Small intestine (tissue), 7 donors: Measurements from ENCODE around the gene CDH8. TPM values are rescaled to one million over a fixed set of nuclear protein-coding genes. Genes with fewer than 3 reads are reported as not detected.
"Not testable (repeated sequence)": the region's sequence is repeated elsewhere in the genome, so short reads cannot be mapped to it uniquely, and the experiment has no call there.

Experiments used
- DNase-seq, 2 donors: peaks; one replicate each; pipeline versions ENCODE4 v3.0.0 to v3.0.0-alpha.2; 2013
- FAIRE-seq: peaks from 2 replicates; lab custom pipeline; 2012; peaks lifted over from hg19 to GRCh38; lab: Jason Lieb, UNC
- H3K27ac ChIP-seq, 3 donors: one replicate each; pipeline ENCODE4 v1.5.1; 2013; ENCODE audit warnings: low read length in 2 of 3, mild to moderate bottlenecking in 2 of 3, control low read depth in 1 of 3, inconsistent platforms in 1 of 3, low read depth in 1 of 3, moderate library complexity in 1 of 3
- H3K27me3 ChIP-seq, 3 donors: one replicate each; pipeline ENCODE4 v1.6.1; 2013; ENCODE audit warnings: low read length in 3 of 3, inconsistent platforms in 1 of 3; ENCODE audit not compliant: control insufficient read depth in 3 of 3, insufficient read depth in 3 of 3
- H3K36me3 ChIP-seq, 3 donors: one replicate each; pipeline ENCODE4 v1.6.1; 2013; ENCODE audit warnings: low read length in 3 of 3, inconsistent platforms in 1 of 3, low read depth in 1 of 3, mild to moderate bottlenecking in 1 of 3, moderate library complexity in 1 of 3; ENCODE audit not compliant: control insufficient read depth in 3 of 3, insufficient read depth in 2 of 3
- H3K4me1 ChIP-seq, 3 donors: one replicate each; pipeline ENCODE4 v1.6.1; 2013; ENCODE audit warnings: low read length in 2 of 3, inconsistent platforms in 1 of 3, low read depth in 1 of 3, mild to moderate bottlenecking in 1 of 3, moderate library complexity in 1 of 3; ENCODE audit not compliant: control insufficient read depth in 3 of 3, insufficient read depth in 2 of 3
- H3K4me3 ChIP-seq, 3 donors: one replicate each; pipeline ENCODE4 v1.5.1; 2013; ENCODE audit warnings: low read length in 3 of 3, control low read depth in 1 of 3, inconsistent platforms in 1 of 3, low read depth in 1 of 3, mild to moderate bottlenecking in 1 of 3, moderate library complexity in 1 of 3
- H3K9me3 ChIP-seq, 2 donors: one replicate each; pipeline ENCODE4 v1.6.1; 2013; ENCODE audit warnings: low read depth in 1 of 2, low read length in 1 of 2; ENCODE audit not compliant: control insufficient read depth in 2 of 2, insufficient read depth in 1 of 2
- WGBS, 3 donors: extraction: QIAGEN DNeasy Blood & Tissue Kit; methylation state at CpG; one replicate each; pipeline ENCODE4 v1.1.7; 2013; 5-methylcytosine and 5-hydroxymethylcytosine counted together
- polyA plus RNA-seq, 4 donors: library from polyadenylated mRNA; stranded (reverse) in 3 of 4; unstranded in 1 of 4; fragments of 200-250 nt in 3 of 4; fragments of 120-200 nt in 1 of 4; gene quantifications; one replicate each; pipeline versions ENCODE4 v1.2.1 to v1.2.3, GENCODE V29; 2013
- donor health status: healthy with polysubstance abuse.
- donor health status: control.
- donor health status: control.
- donor health status: Bipolar disorder and iron deficiency.
- donor health status: healthy.

The CDH8 gene
- polyA plus RNA-seq, 4 donors: 1.1 TPM; not detected in 2

DNA sequence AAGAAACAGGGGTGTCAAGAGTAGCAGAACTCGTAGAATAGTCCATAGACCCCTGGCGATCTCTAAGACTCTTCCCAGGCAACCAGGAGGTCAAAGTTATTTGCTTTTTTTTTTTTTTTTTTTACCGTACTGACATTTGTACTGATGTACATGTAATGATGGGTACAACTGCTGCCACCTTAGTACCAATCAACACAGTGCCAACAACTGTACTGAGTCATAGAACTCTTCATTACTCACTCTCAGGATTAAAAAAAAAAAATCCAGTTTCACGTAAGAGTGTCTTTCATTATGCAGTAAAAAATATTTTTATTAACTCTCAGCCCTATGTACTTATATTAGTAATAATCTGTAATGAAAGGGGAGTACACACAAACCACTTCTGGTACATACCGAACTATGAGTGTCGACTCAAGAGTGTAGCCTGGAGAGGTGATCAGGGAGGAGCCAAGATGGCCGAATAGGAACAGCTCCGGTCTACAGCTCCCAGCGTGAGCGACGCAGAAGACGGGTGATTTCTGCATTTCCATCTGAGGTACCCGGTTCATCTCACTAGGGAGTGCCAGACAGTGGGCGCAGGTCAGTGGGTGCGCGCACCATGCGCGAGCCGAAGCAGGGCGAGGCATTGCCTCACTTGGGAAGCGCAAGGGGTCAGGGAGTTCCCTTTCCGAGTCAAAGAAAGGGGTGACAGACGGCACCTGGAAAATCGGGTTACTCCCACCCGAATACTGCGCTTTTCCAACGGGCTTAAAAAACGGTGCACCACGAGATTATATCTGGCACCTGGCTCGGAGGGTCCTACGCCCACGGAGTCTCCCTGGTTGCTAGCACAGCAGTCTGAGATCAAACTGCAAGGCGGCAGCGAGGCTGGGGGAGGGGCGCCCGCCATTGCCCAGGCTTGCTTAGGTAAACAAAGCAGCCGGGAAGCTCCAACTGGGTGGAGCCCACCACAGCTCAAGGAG, 118.1 kb downstream of the CDH8 start:
- H3K9me3 ChIP-seq, FAIRE-seq, H3K4me1 ChIP-seq, DNase-seq, H3K27ac ChIP-seq, H3K4me3 ChIP-seq, H3K36me3 ChIP-seq, H3K27me3 ChIP-seq: not testable (repeated sequence)
- WGBS, 3 donors: 71 to 84% (median 72%) methylated on average over 21 to 36 of the region's 37 CpGs

DNA sequence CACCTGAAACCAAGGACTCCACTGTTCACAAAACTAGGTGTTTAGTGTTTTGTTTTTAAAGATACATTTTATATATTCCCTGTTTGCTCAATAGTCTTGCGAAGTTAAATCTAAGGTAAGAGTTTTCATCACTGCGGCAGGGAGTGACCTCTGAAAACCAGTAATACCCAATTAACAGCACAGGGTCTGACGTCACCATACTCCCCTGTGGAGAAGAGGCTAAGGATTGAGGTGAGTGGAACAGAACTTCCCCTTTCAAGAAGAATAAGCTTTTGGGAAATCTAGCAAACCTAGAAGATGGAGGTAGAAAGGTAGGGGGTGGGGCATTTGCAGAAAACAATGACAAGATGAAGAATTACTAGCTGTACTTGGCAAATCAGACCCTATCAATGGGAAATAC, 120.7 kb downstream of the CDH8 start:
- Histone ChIP-seq H3K27me3 (no peaks in the 10 kb centered on the region), H3K4me1 (no peaks in the 10 kb centered on the region), H3K4me3 (no peak overlapping the region), H3K9me3 (no peaks in the 10 kb centered on the region), H3K36me3 (no peaks in the 10 kb centered on the region), H3K27ac (no peak overlapping the region)
- 88 to 92% (median 90%) methylated on average over 3 of the region's 3 CpGs for WGBS, 3 donors
- FAIRE-seq: no peak
- DNase-seq: no peak

DNA sequence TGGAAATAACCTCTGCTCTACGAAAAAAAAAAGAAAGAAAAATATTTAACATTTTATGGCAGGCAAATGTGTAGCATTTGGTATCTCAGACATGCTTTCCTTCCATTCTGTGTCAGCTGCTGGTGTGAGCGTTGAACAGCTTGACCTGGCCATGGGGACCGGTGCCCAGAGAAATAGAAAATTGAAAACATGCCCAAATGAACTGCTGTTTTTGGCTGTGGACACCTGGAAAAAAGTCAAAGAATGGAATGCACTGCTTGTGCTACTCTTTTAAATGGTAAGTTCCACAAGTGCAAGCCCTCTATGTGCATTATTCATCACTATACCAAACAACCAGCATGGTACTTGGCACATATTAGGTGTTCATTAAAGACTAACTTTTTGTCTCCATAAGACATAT, 127.2 kb downstream of the CDH8 start:
- WGBS, 3 donors: 68 to 77% (median 75%) methylated on average over 3 of the region's 3 CpGs

DNA sequence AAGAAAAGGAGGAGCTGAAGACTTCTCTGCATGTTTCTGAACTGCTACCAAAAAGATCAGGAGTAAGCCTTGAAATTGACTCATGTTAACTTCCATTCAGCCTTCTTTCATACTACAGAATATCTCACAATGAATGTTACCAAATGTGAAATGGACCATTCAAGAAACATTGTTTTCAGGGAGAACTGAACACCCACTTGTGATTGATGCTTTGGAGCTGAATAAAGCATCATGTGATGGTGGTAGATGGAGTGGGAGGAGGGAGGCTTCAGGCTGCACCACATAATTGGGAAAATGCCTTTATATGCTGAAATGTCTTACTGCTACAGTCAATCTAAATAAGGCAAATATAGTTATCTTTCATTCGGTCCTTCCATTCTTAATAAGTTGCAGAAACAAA, 127.8 kb downstream of the CDH8 start:
- Histone ChIP-seq H3K9me3 (peaks cover 0 to 1% of the 10 kb centered on the region in 2 donors), H3K27ac (no peak overlapping the region), H3K36me3 (no peaks in the 10 kb centered on the region), H3K4me3 (no peak overlapping the region), H3K27me3 (no peaks in the 10 kb centered on the region), H3K4me1 (no peaks in the 10 kb centered on the region)
- FAIRE-seq (no peak), DNase-seq (no peak)
- WGBS, 3 donors: 84 to 86% (median 86%) methylated on average over 1 of the region's 1 CpG

More for the DNA sequence above, 127.2 kb downstream of the CDH8 start:
- Histone ChIP-seq H3K9me3 (peaks cover 0 to under 1% of the 10 kb centered on the region in 2 donors), H3K27me3 (no peaks in the 10 kb centered on the region), H3K27ac (no peak overlapping the region), H3K36me3 (no peaks in the 10 kb centered on the region), H3K4me3 (no peak overlapping the region), H3K4me1 (no peaks in the 10 kb centered on the region)
- FAIRE-seq (no peak), DNase-seq (no peak)

DNA sequence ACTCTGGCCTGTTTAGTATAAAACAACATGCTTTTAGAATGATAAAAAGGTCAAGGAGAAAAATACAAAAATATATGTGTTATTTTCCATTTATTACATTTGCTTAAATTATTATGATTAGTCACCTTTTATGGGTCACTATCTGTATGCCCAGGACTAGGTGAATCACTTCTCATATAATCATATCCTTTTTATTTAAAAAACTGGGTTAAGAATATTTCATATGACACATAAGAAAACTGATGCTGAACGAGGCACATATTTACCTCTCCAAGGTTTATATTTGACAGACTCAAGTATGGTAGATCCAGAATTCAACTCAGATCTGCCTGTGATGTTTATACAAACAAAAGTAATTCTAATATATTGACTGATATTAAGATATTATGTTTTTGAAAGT, 134.5 kb downstream of the CDH8 start:
- H3K27me3 ChIP-seq: no peaks in the 10 kb centered on the region
- no peak for DNase-seq
- H3K36me3 ChIP-seq: no peaks in the 10 kb centered on the region
- WGBS, 3 donors: 71 to 79% (median 73%) methylated on average over 1 of the region's 1 CpG
- no peak overlapping the region for H3K27ac ChIP-seq
- H3K9me3 ChIP-seq: peaks cover 0 to 1% of the 10 kb centered on the region in 2 donors
- H3K4me3 ChIP-seq: no peak overlapping the region
- no peaks in the 10 kb centered on the region for H3K4me1 ChIP-seq
- FAIRE-seq: no peak

DNA sequence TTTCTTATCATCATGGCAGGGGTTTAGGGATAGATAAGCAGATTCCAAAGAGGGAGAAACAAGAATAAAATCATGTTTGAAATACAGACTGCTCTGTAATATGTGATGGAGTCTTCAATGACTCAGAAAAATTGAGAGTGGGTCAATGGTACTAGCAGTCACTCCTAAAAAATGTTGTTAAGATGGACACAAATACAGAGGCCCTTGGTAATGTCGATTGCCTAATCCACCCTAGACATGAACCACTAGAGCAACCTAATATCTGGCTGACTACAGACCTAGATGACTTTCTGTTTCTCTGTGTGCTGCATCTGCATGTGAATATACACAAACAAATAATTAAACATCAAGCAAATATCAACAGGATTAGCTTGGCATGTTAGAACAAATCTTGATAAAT, 135.8 kb downstream of the CDH8 start:
- DNase-seq: no peak

DNA sequence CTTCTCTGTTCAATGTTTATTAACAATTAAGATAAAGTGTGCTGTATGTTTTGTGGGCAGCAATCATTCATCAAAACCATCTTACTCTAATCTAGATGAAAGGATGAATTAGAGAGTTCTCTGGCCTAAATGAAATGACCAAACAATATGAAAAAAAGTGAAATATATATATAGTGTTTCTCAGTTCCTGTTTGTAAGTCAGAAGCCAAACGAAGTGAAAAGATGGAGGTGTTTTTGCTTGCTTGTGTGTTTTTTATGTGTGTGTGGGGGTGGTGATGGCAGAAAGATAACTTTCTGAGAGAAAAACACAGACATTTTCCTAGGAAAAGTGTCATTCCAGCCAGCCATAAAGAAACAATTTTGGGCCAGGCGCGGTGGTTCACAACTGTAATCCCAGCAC, 138.6 kb downstream of the CDH8 start:
- Histone ChIP-seq H3K4me3 (no peak overlapping the region), H3K27ac (no peak overlapping the region), H3K27me3 (no peaks in the 10 kb centered on the region), H3K36me3 (no peaks in the 10 kb centered on the region), H3K9me3 (no peaks in the 10 kb centered on the region), H3K4me1 (no peaks in the 10 kb centered on the region)
- 56 to 77% (median 63%) methylated on average over 3 of the region's 3 CpGs for WGBS, 3 donors
- DNase-seq (no peak), FAIRE-seq (no peak)

More for the DNA sequence above, 135.8 kb downstream of the CDH8 start:
- Histone ChIP-seq H3K4me1 (no peaks in the 10 kb centered on the region), H3K27ac (no peak overlapping the region), H3K36me3 (no peaks in the 10 kb centered on the region), H3K27me3 (no peaks in the 10 kb centered on the region), H3K9me3 (peaks cover 0 to 1% of the 10 kb centered on the region in 2 donors), H3K4me3 (no peak overlapping the region)
- 39 to 64% (median 46%) methylated on average over 1 of the region's 1 CpG for WGBS, 3 donors
- FAIRE-seq: no peak

DNA sequence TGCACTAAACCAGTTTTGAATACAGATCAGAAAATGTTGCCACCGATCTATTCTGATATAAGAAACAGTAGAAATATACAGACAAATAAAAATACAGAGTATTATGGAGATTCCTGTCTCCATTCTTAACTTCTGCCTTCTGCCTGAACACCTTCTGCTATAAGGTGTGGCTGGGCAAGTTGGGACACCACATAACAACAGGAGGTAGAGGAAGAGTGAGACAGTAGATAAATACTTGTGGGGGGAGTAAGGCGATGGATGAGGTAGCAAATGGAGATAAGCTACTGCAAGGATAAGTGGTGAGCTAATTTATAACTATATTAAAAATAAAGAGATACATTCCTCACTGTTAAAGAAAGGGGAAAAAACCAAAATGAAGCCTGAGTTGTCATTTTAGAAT, 143.7 kb downstream of the CDH8 start:
- FAIRE-seq (no peak), DNase-seq (no peak)
- Histone ChIP-seq H3K4me3 (no peak overlapping the region), H3K27ac (no peak overlapping the region), H3K36me3 (no peaks in the 10 kb centered on the region), H3K27me3 (no peaks in the 10 kb centered on the region), H3K4me1 (no peaks in the 10 kb centered on the region), H3K9me3 (no peaks in the 10 kb centered on the region)
- 53 to 81% (median 71%) methylated on average over 2 of the region's 2 CpGs for WGBS, 3 donors
